Measurements from ENCODE around the gene KCTD6. TPM values are rescaled to one million over a fixed set of nuclear protein-coding genes. Genes with fewer than 3 reads are reported as not detected.
"Not testable (repeated sequence)": the region's sequence is repeated elsewhere in the genome, so short reads cannot be mapped to it uniquely, and the experiment has no call there.

KCTD6 gene
- total RNA-seq, 1 experiment from 2014 or later = 8.9 TPM

GRCh38 chr3:58522759-58523425 is 31.0 kb downstream of the KCTD6 start:
- Histone ChIP-seq H3K9me3 (replicated peaks) (no peaks in the 10 kb centered on the region), H3K27me3 (replicated peaks) (no peaks in the 10 kb centered on the region), H3K36me3 (no peaks in the 10 kb centered on the region), H3K4me3 (no peak overlapping the region), H3K4me1 (replicated peaks) (peaks cover 7% of the 10 kb centered on the region), H3K27ac (no peak overlapping the region)
- DNase-seq (ENCODE audit: low read depth in 1 of 2, low spot score in 2 of 2) = no peak

DNA sequence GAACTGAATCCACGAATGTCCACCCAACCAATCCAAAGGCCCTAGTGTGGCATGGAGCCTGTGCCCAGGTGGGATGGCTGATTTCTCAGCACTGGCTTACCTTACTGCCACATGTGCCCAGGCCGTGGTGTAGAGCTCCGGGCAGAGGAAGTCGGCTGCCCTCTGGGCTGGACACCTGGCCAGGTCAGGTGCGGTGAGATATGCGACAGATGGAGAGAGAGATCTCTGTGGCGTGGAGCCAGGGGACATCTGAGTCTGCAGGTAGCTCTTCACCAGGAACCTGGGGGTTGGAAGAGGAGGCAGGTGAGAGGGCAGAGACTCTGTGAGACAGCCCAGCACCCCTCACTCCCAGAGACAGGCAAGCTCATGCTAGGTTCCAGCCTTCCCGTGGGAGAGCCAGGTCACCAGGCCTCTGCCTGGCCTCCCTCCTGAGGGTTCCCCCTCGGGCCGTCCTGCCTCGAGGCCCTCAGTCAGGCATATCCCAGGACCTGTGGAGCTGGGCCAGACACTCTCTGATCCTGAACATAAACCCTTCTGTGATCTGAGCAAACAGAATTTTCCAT is 32.5 kb downstream of the KCTD6 start:
- no peaks in the 10 kb centered on the region for H3K27me3 ChIP-seq (replicated peaks)
- DNase-seq (ENCODE audit: low read depth in 1 of 2, low spot score in 2 of 2) = no peak
- H3K4me3 ChIP-seq = no peak overlapping the region
- no peaks in the 10 kb centered on the region for H3K36me3 ChIP-seq
- peaks cover 7% of the 10 kb centered on the region for H3K4me1 ChIP-seq (replicated peaks)
- no peaks in the 10 kb centered on the region for H3K9me3 ChIP-seq (replicated peaks)
- no peak overlapping the region for H3K27ac ChIP-seq

DNA sequence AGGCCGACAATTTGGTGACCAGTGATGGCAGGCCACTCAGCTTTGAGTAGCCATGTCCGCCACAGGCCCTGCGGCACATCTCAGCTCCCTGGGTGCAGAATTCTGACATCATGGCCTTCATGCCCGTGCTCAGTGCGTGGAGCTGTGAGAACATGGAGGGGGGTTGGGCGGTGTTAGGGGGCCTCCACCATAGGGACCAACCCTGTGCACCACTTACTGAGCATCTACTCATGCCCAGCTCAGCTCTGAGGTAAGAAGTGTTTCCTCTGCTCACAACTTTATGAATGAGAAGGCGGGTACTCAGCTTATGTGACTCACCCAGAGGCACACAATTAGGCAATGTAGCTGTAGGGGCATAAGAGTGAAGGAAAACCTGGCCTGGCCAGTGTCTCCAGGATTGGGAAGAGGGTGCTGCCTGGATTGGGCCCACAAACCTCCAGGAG is 34.6 kb downstream of the KCTD6 start:
- Histone ChIP-seq H3K27ac (no peak overlapping the region), H3K4me3 (no peak overlapping the region), H3K4me1 (replicated peaks) (peaks cover 7% of the 10 kb centered on the region), H3K36me3 (no peaks in the 10 kb centered on the region), H3K9me3 (replicated peaks) (no peaks in the 10 kb centered on the region), H3K27me3 (replicated peaks) (no peaks in the 10 kb centered on the region)
- peak; percentile 60 to 68 for DNase-seq (ENCODE audit: low read depth in 1 of 2, low spot score in 2 of 2)

DNA sequence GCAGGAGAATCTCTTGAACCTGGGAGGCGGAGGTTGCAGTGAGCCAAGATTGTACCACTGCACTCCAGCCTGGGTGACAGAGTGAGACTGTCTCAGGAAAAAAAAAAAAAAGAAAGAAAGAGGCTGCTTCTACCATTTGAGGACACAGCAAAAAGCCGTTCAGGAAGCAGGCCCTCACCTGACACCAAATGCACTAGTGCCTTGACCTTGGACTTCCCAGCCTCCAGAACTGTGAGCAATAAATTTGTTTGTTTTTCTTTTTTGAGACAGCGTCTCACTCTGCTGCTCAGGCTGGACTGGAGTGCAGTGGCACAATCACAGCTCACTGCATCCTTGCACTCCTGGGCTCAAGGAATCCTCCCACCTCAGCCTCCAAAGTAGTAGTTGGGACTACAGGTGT is 35.5 kb downstream of the KCTD6 start:
- not testable (repeated sequence) for DNase-seq (ENCODE audit: low read depth in 1 of 2, low spot score in 2 of 2); H3K9me3 ChIP-seq (replicated peaks); H3K4me1 ChIP-seq (replicated peaks); H3K36me3 ChIP-seq; H3K27ac ChIP-seq; H3K4me3 ChIP-seq; H3K27me3 ChIP-seq (replicated peaks)

GRCh38 chr3:58528629-58529028 is 36.7 kb downstream of the KCTD6 start:
- Histone ChIP-seq H3K36me3 (no peaks in the 10 kb centered on the region), H3K4me3 (no peak overlapping the region), H3K27ac (no peak overlapping the region), H3K9me3 (replicated peaks) (no peaks in the 10 kb centered on the region), H3K4me1 (replicated peaks) (peaks cover 13% of the 10 kb centered on the region), H3K27me3 (replicated peaks) (no peaks in the 10 kb centered on the region)
- no peak for DNase-seq (ENCODE audit: low read depth in 1 of 2, low spot score in 2 of 2)

DNA sequence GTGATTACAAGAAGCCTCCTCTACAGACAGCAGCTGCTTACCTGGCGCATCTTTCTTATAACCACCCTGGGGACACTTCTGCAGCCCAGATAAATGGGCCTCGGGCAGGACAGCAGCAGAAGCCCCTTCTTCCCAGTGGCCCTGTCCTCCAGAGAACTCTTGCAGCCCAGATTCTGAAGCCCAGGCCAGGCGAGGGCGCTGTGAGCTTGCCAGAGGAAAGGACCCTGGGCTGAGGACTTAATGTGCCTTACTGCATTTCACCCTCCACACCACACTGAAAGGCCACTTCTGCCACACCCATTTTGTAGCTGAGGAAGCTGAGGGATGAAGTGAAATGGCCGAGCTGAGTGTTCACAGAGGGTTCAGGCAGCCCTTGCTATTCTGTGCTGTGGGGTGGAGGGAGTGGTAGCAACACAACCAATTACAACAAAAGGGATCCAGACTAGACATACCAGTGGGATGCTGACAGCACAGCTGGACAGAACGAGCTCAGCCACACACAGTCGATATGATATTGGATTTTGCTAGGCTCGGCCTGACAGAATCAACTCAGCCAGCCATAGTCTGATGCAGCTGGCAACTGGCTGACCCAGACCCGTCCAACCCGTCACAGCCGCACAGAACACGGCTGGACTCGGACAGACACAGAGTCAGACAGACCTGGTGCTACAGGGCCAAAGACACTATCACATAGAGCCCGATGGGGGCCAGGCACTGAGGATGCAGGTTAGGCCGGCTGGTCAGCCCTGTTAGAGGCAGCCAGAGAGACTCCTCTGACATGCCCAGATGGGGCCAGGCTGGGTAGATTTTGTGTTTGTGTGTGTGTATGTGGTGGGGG is 37.8 kb downstream of the KCTD6 start:
- no peak overlapping the region for H3K27ac ChIP-seq
- H3K9me3 ChIP-seq (replicated peaks) = no peaks in the 10 kb centered on the region
- H3K4me3 ChIP-seq = no peak overlapping the region
- DNase-seq (ENCODE audit: low read depth in 1 of 2, low spot score in 2 of 2) = peak in 1 of 2 experiments; percentile 11
- no peaks in the 10 kb centered on the region for H3K27me3 ChIP-seq (replicated peaks)
- H3K4me1 ChIP-seq (replicated peaks) = peaks cover 13% of the 10 kb centered on the region
- no peaks in the 10 kb centered on the region for H3K36me3 ChIP-seq

GRCh38 chr3:58530354-58530865 is 38.5 kb downstream of the KCTD6 start:
- Histone ChIP-seq H3K4me3 (no peak overlapping the region), H3K36me3 (no peaks in the 10 kb centered on the region), H3K9me3 (replicated peaks) (no peaks in the 10 kb centered on the region), H3K27ac (no peak overlapping the region), H3K4me1 (replicated peaks) (peaks cover 13% of the 10 kb centered on the region), H3K27me3 (replicated peaks) (no peaks in the 10 kb centered on the region)
- no peak for DNase-seq (ENCODE audit: low read depth in 1 of 2, low spot score in 2 of 2)

DNA sequence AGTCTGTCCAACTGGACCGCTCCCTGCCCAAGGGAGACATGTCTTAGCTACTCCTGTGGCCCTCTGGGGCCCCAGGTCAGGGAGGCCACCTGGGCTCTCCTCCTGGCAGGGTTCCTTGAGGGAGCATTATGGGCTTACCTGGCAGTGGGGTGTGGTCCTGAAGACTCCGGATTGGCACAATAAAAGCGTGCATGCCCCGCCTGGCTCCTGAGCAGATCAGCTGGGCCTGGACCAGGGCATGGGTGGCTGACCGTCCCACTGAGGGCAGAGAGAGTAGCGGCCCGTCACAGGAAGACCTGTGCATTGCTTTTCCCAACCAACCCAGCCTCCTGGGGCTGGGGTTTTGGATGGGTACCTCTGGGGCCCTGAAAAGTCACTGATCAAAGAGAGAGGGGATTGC is 39.7 kb downstream of the KCTD6 start:
- no peak for DNase-seq (ENCODE audit: low read depth in 1 of 2, low spot score in 2 of 2)
- H3K27ac ChIP-seq = no peak overlapping the region
- H3K27me3 ChIP-seq (replicated peaks) = no peaks in the 10 kb centered on the region
- peaks cover 7% of the 10 kb centered on the region for H3K4me1 ChIP-seq (replicated peaks)
- H3K9me3 ChIP-seq (replicated peaks) = no peaks in the 10 kb centered on the region
- no peak overlapping the region for H3K4me3 ChIP-seq
- no peaks in the 10 kb centered on the region for H3K36me3 ChIP-seq

DNA sequence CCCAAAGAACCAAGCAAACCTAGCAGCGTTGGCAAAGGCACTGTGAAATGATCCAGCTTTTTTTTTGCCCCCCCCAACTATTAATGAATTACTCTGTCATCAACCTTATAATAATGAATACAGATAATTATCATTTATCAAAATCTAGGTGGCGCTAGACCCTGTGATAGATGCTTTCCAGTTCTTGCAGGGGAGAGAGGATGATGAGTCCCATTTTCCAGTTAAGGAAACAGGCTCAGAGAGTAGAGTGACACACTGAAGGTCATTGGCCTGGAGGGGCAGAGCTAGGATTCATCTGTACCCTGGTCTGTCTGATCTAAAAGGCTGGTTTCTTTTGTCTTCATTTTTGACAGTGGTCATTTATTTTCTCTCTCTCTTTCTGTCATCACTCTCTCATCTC is 40.1 kb downstream of the KCTD6 start:
- no peak overlapping the region for H3K4me3 ChIP-seq
- no peak overlapping the region for H3K27ac ChIP-seq
- no peaks in the 10 kb centered on the region for H3K36me3 ChIP-seq
- no peak for DNase-seq (ENCODE audit: low read depth in 1 of 2, low spot score in 2 of 2)
- H3K9me3 ChIP-seq (replicated peaks) = no peaks in the 10 kb centered on the region
- peaks cover 6% of the 10 kb centered on the region; the same call in 1 of the 2 replicates for H3K4me1 ChIP-seq (replicated peaks)
- H3K27me3 ChIP-seq (replicated peaks) = no peaks in the 10 kb centered on the region

GRCh38 chr3:58532794-58533220 is 40.9 kb downstream of the KCTD6 start:
- Histone ChIP-seq H3K36me3 (no peaks in the 10 kb centered on the region), H3K4me3 (no peak overlapping the region), H3K27ac (no peak overlapping the region), H3K4me1 (replicated peaks) (peaks cover 6% of the 10 kb centered on the region; the same call in 1 of the 2 replicates), H3K27me3 (replicated peaks) (no peaks in the 10 kb centered on the region), H3K9me3 (replicated peaks) (no peaks in the 10 kb centered on the region)
- DNase-seq (ENCODE audit: low read depth in 1 of 2, low spot score in 2 of 2) = peak; percentile 59 to 71

- Histone ChIP-seq H3K27me3 (replicated peaks) (no peaks in the 10 kb centered on the region), H3K27ac (no peak overlapping the region), H3K4me1 (replicated peaks) (peaks cover 6% of the 10 kb centered on the region; the same call in 1 of the 2 replicates), H3K36me3 (no peaks in the 10 kb centered on the region), H3K9me3 (replicated peaks) (no peaks in the 10 kb centered on the region), H3K4me3 (no peak overlapping the region)
- DNase-seq (ENCODE audit: low read depth in 1 of 2, low spot score in 2 of 2) = no peak
Observed at GRCh38 chr3:58534592-58535494, 42.9 kb downstream of the KCTD6 start.

- DNase-seq (ENCODE audit: low read depth in 1 of 2, low spot score in 2 of 2) = no peak
- Histone ChIP-seq H3K27me3 (replicated peaks) (no peaks in the 10 kb centered on the region), H3K27ac (no peak overlapping the region), H3K4me1 (replicated peaks) (peaks cover 6% of the 10 kb centered on the region; the same call in 1 of the 2 replicates), H3K36me3 (no peaks in the 10 kb centered on the region), H3K4me3 (no peak overlapping the region), H3K9me3 (replicated peaks) (no peaks in the 10 kb centered on the region)
Observed at GRCh38 chr3:58535531-58536500, 43.9 kb downstream of the KCTD6 start.

Measured in SJSA1 (cell line).